ENCODE measurements around the gene SLC16A3. TPM values are rescaled to one million over a fixed set of nuclear protein-coding genes. Genes with fewer than 3 reads are reported as not detected.
A peak's percentile ranks its signal among the peaks of the same experiment; 100 is the strongest.
"Not testable (repeated sequence)": the region's sequence is repeated elsewhere in the genome, so short reads cannot be mapped to it uniquely, and the experiment has no call there.

The SLC16A3 gene
- total RNA-seq, 1 donor from 2014 or later, result 21.0 TPM

DNA sequence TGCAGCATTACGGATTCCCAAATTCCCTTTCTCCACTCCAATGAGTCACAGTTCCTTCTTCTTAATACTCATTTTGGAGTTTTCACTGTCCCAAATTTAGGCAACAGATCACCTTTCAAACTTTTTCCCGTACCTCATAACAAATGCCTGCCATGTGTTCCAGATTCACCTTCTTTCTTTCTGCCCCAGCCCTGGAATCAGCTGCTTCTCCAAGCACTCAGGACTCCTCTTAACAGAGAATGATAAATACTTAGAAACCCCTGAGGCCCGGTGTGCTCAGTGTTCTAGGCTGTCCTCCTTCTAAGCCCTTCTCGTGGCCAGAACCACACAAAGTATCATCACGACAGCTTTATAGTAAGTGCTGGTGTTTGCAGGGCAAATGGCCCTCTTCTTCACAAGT lies 29.7 kb downstream of the SLC16A3 start:
- TF ChIP-seq EZH2 (IDR thresholded peaks at IDR 0.05), result no peak
- Mint-ChIP-seq H3K27ac (no peak overlapping the region), H3K4me3 (no peak overlapping the region), H3K9me3 (no peaks in the 10 kb centered on the region), H3K4me1 (no peaks in the 10 kb centered on the region), H3K27me3 (ENCODE audit: insufficient read depth, low read depth) (no peaks in the 10 kb centered on the region), H3K36me3 (peaks cover 67% of the 10 kb centered on the region)
- Histone ChIP-seq H3K9ac (no peak overlapping the region), H3K27me3 (no peaks in the 10 kb centered on the region), H4K20me1 (ENCODE audit: low read depth) (peaks cover 72% of the 10 kb centered on the region), H3K4me1 (no peaks in the 10 kb centered on the region), H3K4me2 (no peak overlapping the region), H3K27ac (no peak overlapping the region), H3K36me3 (peaks cover 22% of the 10 kb centered on the region), H3K4me3 (no peak overlapping the region), H3F3A (ENCODE audit: low read depth) (peaks cover 23% of the 10 kb centered on the region), H2AFZ (replicated peaks) (no peak overlapping the region), H3K79me2 (ENCODE audit: low read depth) (peaks cover 85% of the 10 kb centered on the region), H3K9me3 (ENCODE audit: low read depth) (no peaks in the 10 kb centered on the region)
- no peak for DNase-seq (ENCODE audit: low spot score)

- H3K27ac Mint-ChIP-seq; H2AFZ ChIP-seq (replicated peaks); H3K27me3 ChIP-seq; H3K4me3 ChIP-seq; DNase-seq (ENCODE audit: low spot score); H3K4me1 ChIP-seq; H3K9me3 ChIP-seq (ENCODE audit: low read depth); H3K27me3 Mint-ChIP-seq (ENCODE audit: insufficient read depth, low read depth); H3K4me2 ChIP-seq; H3K27ac ChIP-seq; H3K9me3 Mint-ChIP-seq; H3K9ac ChIP-seq; H3K4me1 Mint-ChIP-seq: not testable (repeated sequence)
- Histone ChIP-seq H3K79me2 (ENCODE audit: low read depth) (peaks cover 100% of the 10 kb centered on the region), H3K36me3 (peaks cover 22% of the 10 kb centered on the region), H3F3A (ENCODE audit: low read depth) (peaks cover 23% of the 10 kb centered on the region), H4K20me1 (ENCODE audit: low read depth) (peaks cover 87% of the 10 kb centered on the region)
- peak overlapping the region; percentile 30 for H3K4me3 Mint-ChIP-seq
- peaks cover 74% of the 10 kb centered on the region for H3K36me3 Mint-ChIP-seq
Observed at GRCh38 chr17:82259972-82260961, 31.4 kb downstream of the SLC16A3 start.

- no peaks in the 10 kb centered on the region for H3K9me3 Mint-ChIP-seq
- peaks cover 14% of the 10 kb centered on the region for H3K36me3 ChIP-seq
- peaks cover 20% of the 10 kb centered on the region for H3F3A ChIP-seq (ENCODE audit: low read depth)
- H3K4me3 ChIP-seq, result no peak overlapping the region
- DNase-seq (ENCODE audit: low spot score), result no peak
- H3K4me2 ChIP-seq, result no peak overlapping the region
- H3K27ac ChIP-seq, result no peak overlapping the region
- TF ChIP-seq, protein P1, sequence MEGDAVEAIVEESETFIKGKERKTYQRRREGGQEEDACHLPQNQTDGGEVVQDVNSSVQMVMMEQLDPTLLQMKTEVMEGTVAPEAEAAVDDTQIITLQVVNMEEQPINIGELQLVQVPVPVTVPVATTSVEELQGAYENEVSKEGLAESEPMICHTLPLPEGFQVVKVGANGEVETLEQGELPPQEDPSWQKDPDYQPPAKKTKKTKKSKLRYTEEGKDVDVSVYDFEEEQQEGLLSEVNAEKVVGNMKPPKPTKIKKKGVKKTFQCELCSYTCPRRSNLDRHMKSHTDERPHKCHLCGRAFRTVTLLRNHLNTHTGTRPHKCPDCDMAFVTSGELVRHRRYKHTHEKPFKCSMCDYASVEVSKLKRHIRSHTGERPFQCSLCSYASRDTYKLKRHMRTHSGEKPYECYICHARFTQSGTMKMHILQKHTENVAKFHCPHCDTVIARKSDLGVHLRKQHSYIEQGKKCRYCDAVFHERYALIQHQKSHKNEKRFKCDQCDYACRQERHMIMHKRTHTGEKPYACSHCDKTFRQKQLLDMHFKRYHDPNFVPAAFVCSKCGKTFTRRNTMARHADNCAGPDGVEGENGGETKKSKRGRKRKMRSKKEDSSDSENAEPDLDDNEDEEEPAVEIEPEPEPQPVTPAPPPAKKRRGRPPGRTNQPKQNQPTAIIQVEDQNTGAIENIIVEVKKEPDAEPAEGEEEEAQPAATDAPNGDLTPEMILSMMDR (IDR thresholded peaks at IDR 0.05), result no peak
- TF ChIP-seq EZH2phosphoT487 (IDR thresholded peaks at IDR 0.05), result no peak
- no peak for TF ChIP-seq EZH2 (IDR thresholded peaks at IDR 0.05)
- H4K20me1 ChIP-seq (ENCODE audit: low read depth), result peaks cover 88% of the 10 kb centered on the region
- H2AFZ ChIP-seq (replicated peaks), result no peak overlapping the region
- no peaks in the 10 kb centered on the region for H3K9me3 ChIP-seq (ENCODE audit: low read depth)
- peaks cover 4% of the 10 kb centered on the region for H3K4me1 Mint-ChIP-seq
- no peaks in the 10 kb centered on the region for H3K27me3 ChIP-seq
- H3K9ac ChIP-seq, result no peak overlapping the region
- no peak overlapping the region for H3K4me3 Mint-ChIP-seq
- no peaks in the 10 kb centered on the region for H3K27me3 Mint-ChIP-seq (ENCODE audit: insufficient read depth, low read depth)
- no peaks in the 10 kb centered on the region for H3K4me1 ChIP-seq
- peaks cover 70% of the 10 kb centered on the region for H3K36me3 Mint-ChIP-seq
- peaks cover 100% of the 10 kb centered on the region for H3K79me2 ChIP-seq (ENCODE audit: low read depth)
- no peak overlapping the region for H3K27ac Mint-ChIP-seq
Observed at GRCh38 chr17:82262344-82262743, 33.5 kb downstream of the SLC16A3 start.

DNA sequence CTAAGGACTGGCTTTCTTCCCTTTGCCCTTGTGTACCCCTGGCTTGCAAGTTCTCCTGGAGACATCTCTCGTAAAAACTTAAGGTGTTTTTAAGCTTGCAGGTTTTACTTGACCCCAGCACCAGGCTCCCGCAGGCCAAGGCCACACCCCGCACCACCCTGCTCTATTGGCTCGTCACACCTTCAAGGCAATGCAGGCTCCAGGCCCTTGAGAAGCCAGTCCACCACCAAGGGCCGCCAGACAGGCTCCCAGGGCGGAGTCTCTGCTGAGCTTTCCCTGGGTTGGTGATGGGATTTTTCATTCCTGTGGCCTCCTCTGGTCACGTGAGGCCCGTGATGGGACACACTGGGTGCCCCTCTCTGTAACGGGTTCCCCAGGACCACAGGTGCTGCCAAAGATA lies 34.8 kb downstream of the SLC16A3 start:
- Histone ChIP-seq H2AFZ (replicated peaks) (no peak overlapping the region), H3K36me3 (peaks cover 14% of the 10 kb centered on the region), H3K27me3 (no peaks in the 10 kb centered on the region), H3K79me2 (ENCODE audit: low read depth) (peaks cover 100% of the 10 kb centered on the region), H3K27ac (no peak overlapping the region), H4K20me1 (ENCODE audit: low read depth) (peaks cover 91% of the 10 kb centered on the region), H3K4me1 (no peaks in the 10 kb centered on the region), H3K9me3 (ENCODE audit: low read depth) (no peaks in the 10 kb centered on the region), H3K4me3 (no peak overlapping the region), H3K9ac (no peak overlapping the region), H3K4me2 (no peak overlapping the region), H3F3A (ENCODE audit: low read depth) (peaks cover 16% of the 10 kb centered on the region)
- DNase-seq (ENCODE audit: low spot score), result no peak
- Mint-ChIP-seq H3K4me1 (peaks cover 11% of the 10 kb centered on the region), H3K27ac (no peak overlapping the region), H3K27me3 (ENCODE audit: insufficient read depth, low read depth) (no peaks in the 10 kb centered on the region), H3K4me3 (no peak overlapping the region), H3K36me3 (peaks cover 62% of the 10 kb centered on the region), H3K9me3 (no peaks in the 10 kb centered on the region)
- TF ChIP-seq, protein P1 (IDR thresholded peaks at IDR 0.05), result no peak
- TF ChIP-seq EZH2phosphoT487 (IDR thresholded peaks at IDR 0.05) (no peak), EZH2 (IDR thresholded peaks at IDR 0.05) (no peak)

All from neural progenitor cell (in vitro differentiated cells).